Tibial artery (tissue), 4 donors: ENCODE measurements around the gene NTN3.

Experiments used
- DNase-seq, 2 donors: peaks; one replicate each; pipeline ENCODE4 v3.0.0-alpha.2; 2019
- H3K27ac ChIP-seq, 2 donors: fragments of 200-600 bp; sonication (generic) in 1 of 2; 1 replicate in 1 of 2; 2 replicates in 1 of 2; pipeline ENCODE4 v1.5.1; 2018 to 2019; ENCODE audit warnings: mild to moderate bottlenecking in 1 of 2
- H3K27me3 ChIP-seq, 2 donors: fragments of 200-600 bp; sonication (generic) in 1 of 2; one replicate each; pipeline versions ENCODE4 v1.5.1 to v1.6.0; 2016 to 2019
- H3K36me3 ChIP-seq, 3 donors: fragments of 200-600 bp; sonication (generic) in 2 of 3; one replicate each; pipeline ENCODE4 v1.5.1; 2016 to 2019; ENCODE audit warnings: mild to moderate bottlenecking in 2 of 3
- H3K4me1 ChIP-seq, 4 donors: fragments of 200-600 bp; sonication (generic) in 2 of 4; 1 replicate in 3 of 4; 2 replicates in 1 of 4; pipeline ENCODE4 v1.5.1; 2016 to 2019
- H3K4me3 ChIP-seq, 2 donors: fragments of 200-600 bp; sonication (generic) in 1 of 2; 1 replicate in 1 of 2; 2 replicates in 1 of 2; pipeline ENCODE4 v1.5.1; 2018 to 2019; ENCODE audit warnings: mild to moderate bottlenecking in 2 of 2
- H3K9me3 ChIP-seq, 3 donors: fragments of 200-600 bp; sonication (generic) in 1 of 3; one replicate each; pipeline ENCODE4 v1.5.1; 2016 to 2019
- CTCF ChIP-seq, 2 experiments: fragments of 200-600 bp in 1 of 2; fragments of 450-650 bp in 1 of 2; IDR thresholded peaks; one replicate each; pipeline ENCODE4 v1.5.1; 2017 to 2019; ENCODE audit warnings: antibody characterized with exemption in 2 of 2, mild to moderate bottlenecking in 1 of 2, moderate library complexity in 1 of 2
- intact Hi-C: fragments of 100-400 bp; cut with DNase I; formaldehyde crosslinking; loops from one replicate; pipeline ENCODE4 v1.15.0; 2023; ENCODE audit warnings: low total_unique reads

The NTN3 gene

GRCh38 chr16:2458887-2459646 lies 12.0 kb upstream of the NTN3 start:
- Histone ChIP-seq H3K4me3 (peak overlapping the region; percentile 48 to 61), H3K4me1 (peaks cover 4 to 15% (median 12%) of the 10 kb centered on the region in 4 donors), H3K27me3 (no peaks in the 10 kb centered on the region), H3K9me3 (no peaks in the 10 kb centered on the region), H3K36me3 (peaks cover 0 to 26% (median 0%) of the 10 kb centered on the region in 3 donors), H3K27ac (peak overlapping the region; percentile 42 to 46)
- intact Hi-C loops = no loop called here
- TF ChIP-seq CTCF (IDR thresholded peaks at IDR 0.05) = no peak
- no peak for DNase-seq

- DNase-seq = peak; percentile 98
- Histone ChIP-seq H3K4me3 (peak within 1 kb of the TSS; percentile 48 to 61), H3K27ac (peak within 1 kb of the TSS; percentile 42 to 46), H3K27me3 (peaks cover 0 to 5% of the 10 kb centered on the region in 2 donors), H3K4me1 (peaks cover 4 to 15% (median 12%) of the 10 kb centered on the region in 4 donors), H3K9me3 (no peaks in the 10 kb centered on the region), H3K36me3 (peaks cover 0 to 24% (median 0%) of the 10 kb centered on the region in 3 donors)
- no peak for TF ChIP-seq CTCF (IDR thresholded peaks at IDR 0.05)
- intact Hi-C loops = no loop called here
Measured at GRCh38 chr16:2459647-2460390, 11.3 kb upstream of the NTN3 start, which contains the start of gene TEDC2. TEDC2 (plus strand) TSS chr16:2460109; CDS start chr16:2460145, 36 bp downstream.

GRCh38 chr16:2460391-2460713 lies 10.7 kb upstream of the NTN3 start:
- Histone ChIP-seq H3K27ac (no peak overlapping the region), H3K27me3 (peaks cover 0 to 5% of the 10 kb centered on the region in 2 donors), H3K4me1 (peaks cover 4 to 15% (median 12%) of the 10 kb centered on the region in 4 donors), H3K9me3 (no peaks in the 10 kb centered on the region), H3K36me3 (peaks cover 0 to 21% (median 0%) of the 10 kb centered on the region in 3 donors), H3K4me3 (peak overlapping the region; percentile 48 to 61)
- no peak for TF ChIP-seq CTCF (IDR thresholded peaks at IDR 0.05)
- intact Hi-C loops = no loop called here
- no peak for DNase-seq

- peaks cover 0 to 5% of the 10 kb centered on the region in 2 donors for H3K27me3 ChIP-seq
- intact Hi-C loops = no loop called here
- peaks cover 4 to 15% (median 12%) of the 10 kb centered on the region in 4 donors for H3K4me1 ChIP-seq
- H3K36me3 ChIP-seq = peaks cover 0 to 15% (median 0%) of the 10 kb centered on the region in 3 donors
- no peak overlapping the region for H3K27ac ChIP-seq
- H3K9me3 ChIP-seq = no peaks in the 10 kb centered on the region
- no peak for TF ChIP-seq CTCF (IDR thresholded peaks at IDR 0.05)
- no peak overlapping the region for H3K4me3 ChIP-seq
- no peak for DNase-seq
Measured at GRCh38 chr16:2460916-2461315, 10.2 kb upstream of the NTN3 start.

- Histone ChIP-seq H3K27ac (no peak overlapping the region), H3K36me3 (peaks cover 0 to 2% (median 0%) of the 10 kb centered on the region in 3 donors), H3K27me3 (peaks cover 0 to 11% of the 10 kb centered on the region in 2 donors), H3K4me1 (peaks cover 4 to 18% (median 14%) of the 10 kb centered on the region in 4 donors), H3K9me3 (no peaks in the 10 kb centered on the region), H3K4me3 (no peak overlapping the region)
- intact Hi-C loops = no loop called here
- no peak for DNase-seq
- TF ChIP-seq CTCF (IDR thresholded peaks at IDR 0.05) = no peak
Measured at GRCh38 chr16:2462031-2462866, 8.8 kb upstream of the NTN3 start.
